SK-N-SH treated with all-trans-retinoic acid at 6 μM for 48 hours (cell line): ENCODE data around the gene FBXO42.

Experiments
- BACH2 ChIP-seq: fragments of 250-450 bp; sonication (Bioruptor Pico); IDR thresholded peaks from 2 replicates; pipeline ENCODE4 v1.9.0; 2021; ENCODE audit warnings: mild to moderate bottlenecking, borderline replicate concordance
- CSDC2 ChIP-seq: fragments of 250-450 bp; sonication (Bioruptor Pico); IDR thresholded peaks from 2 replicates; pipeline ENCODE4 v1.5.0; 2020; ENCODE audit warnings: mild to moderate bottlenecking, moderate library complexity
- PPARA ChIP-seq: fragments of 250-450 bp; sonication (Bioruptor Pico); IDR thresholded peaks from 2 replicates; pipeline ENCODE4 v1.5.0; 2020; ENCODE audit warnings: mild to moderate bottlenecking, borderline replicate concordance
- RARB ChIP-seq: fragments of 250-450 bp; sonication (Bioruptor Pico); IDR thresholded peaks from 2 replicates; pipeline ENCODE4 v1.8.0; 2021; ENCODE audit warnings: mild to moderate bottlenecking, moderate library complexity
- TCF4 ChIP-seq: fragments of 250-450 bp; sonication (Bioruptor Pico); IDR thresholded peaks from 2 replicates; pipeline ENCODE4 v1.8.0; 2021; ENCODE audit warnings: mild to moderate bottlenecking, moderate library complexity, borderline replicate concordance
- ZFP30 ChIP-seq: fragments of 450-650 bp; formaldehyde crosslinking; IDR thresholded peaks from 2 replicates; pipeline ENCODE4 v1.5.0; 2022; ENCODE audit warnings: mild to moderate bottlenecking, moderate library complexity
- ZNF70 ChIP-seq: fragments of 450-650 bp; formaldehyde crosslinking; IDR thresholded peaks from 2 replicates; pipeline ENCODE4 v1.5.0; 2020; ENCODE audit warnings: mild to moderate bottlenecking, moderate library complexity
- TF ChIP-seq, protein P1 (sequence below): fragments of 250-450 bp; sonication (Bioruptor Pico); IDR thresholded peaks from 2 replicates; pipeline ENCODE4 v1.8.0; 2021; ENCODE audit warnings: low read depth, mild to moderate bottlenecking, moderate library complexity, borderline replicate concordance
- TF ChIP-seq, protein P2 (sequence below): fragments of 250-450 bp; sonication (Bioruptor Pico); IDR thresholded peaks from 2 replicates; pipeline ENCODE4 v1.8.0; 2020; ENCODE audit warnings: mild to moderate bottlenecking, moderate library complexity, borderline replicate concordance
- TF ChIP-seq, protein P3 (sequence below): fragments of 250-450 bp; sonication (Bioruptor Pico); IDR thresholded peaks from 2 replicates; pipeline ENCODE4 v1.5.1; 2021; ENCODE audit warnings: mild to moderate bottlenecking, moderate library complexity

GRCh38 chr1:16244650-16245285 is 107.5 kb downstream of the FBXO42 start:
- TF ChIP-seq ZFP30 (CRISPR knock-in tag): no peak
- TF ChIP-seq, protein P1, sequence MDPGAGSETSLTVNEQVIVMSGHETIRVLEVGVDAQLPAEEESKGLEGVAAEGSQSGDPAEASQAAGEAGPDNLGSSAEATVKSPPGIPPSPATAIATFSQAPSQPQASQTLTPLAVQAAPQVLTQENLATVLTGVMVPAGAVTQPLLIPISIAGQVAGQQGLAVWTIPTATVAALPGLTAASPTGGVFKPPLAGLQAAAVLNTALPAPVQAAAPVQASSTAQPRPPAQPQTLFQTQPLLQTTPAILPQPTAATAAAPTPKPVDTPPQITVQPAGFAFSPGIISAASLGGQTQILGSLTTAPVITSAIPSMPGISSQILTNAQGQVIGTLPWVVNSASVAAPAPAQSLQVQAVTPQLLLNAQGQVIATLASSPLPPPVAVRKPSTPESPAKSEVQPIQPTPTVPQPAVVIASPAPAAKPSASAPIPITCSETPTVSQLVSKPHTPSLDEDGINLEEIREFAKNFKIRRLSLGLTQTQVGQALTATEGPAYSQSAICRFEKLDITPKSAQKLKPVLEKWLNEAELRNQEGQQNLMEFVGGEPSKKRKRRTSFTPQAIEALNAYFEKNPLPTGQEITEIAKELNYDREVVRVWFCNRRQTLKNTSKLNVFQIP (CRISPR knock-in tag): no peak
- no peak for TF ChIP-seq CSDC2
- TF ChIP-seq, protein P2, sequence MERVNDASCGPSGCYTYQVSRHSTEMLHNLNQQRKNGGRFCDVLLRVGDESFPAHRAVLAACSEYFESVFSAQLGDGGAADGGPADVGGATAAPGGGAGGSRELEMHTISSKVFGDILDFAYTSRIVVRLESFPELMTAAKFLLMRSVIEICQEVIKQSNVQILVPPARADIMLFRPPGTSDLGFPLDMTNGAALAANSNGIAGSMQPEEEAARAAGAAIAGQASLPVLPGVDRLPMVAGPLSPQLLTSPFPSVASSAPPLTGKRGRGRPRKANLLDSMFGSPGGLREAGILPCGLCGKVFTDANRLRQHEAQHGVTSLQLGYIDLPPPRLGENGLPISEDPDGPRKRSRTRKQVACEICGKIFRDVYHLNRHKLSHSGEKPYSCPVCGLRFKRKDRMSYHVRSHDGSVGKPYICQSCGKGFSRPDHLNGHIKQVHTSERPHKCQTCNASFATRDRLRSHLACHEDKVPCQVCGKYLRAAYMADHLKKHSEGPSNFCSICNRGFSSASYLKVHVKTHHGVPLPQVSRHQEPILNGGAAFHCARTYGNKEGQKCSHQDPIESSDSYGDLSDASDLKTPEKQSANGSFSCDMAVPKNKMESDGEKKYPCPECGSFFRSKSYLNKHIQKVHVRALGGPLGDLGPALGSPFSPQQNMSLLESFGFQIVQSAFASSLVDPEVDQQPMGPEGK: no peak
- no peak for TF ChIP-seq BACH2 (CRISPR knock-in tag)
- TF ChIP-seq ZNF70 (CRISPR knock-in tag): no peak
- no peak for TF ChIP-seq RARB (CRISPR knock-in tag)
- no peak for TF ChIP-seq PPARA (CRISPR knock-in tag)
- TF ChIP-seq, protein P3, sequence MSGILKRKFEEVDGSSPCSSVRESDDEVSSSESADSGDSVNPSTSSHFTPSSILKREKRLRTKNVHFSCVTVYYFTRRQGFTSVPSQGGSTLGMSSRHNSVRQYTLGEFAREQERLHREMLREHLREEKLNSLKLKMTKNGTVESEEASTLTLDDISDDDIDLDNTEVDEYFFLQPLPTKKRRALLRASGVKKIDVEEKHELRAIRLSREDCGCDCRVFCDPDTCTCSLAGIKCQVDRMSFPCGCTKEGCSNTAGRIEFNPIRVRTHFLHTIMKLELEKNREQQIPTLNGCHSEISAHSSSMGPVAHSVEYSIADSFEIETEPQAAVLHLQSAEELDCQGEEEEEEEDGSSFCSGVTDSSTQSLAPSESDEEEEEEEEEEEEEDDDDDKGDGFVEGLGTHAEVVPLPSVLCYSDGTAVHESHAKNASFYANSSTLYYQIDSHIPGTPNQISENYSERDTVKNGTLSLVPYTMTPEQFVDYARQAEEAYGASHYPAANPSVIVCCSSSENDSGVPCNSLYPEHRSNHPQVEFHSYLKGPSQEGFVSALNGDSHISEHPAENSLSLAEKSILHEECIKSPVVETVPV (CRISPR knock-in tag): no peak
- TF ChIP-seq TCF4 (CRISPR knock-in tag): no peak
